T-helper 2 cell treated with Interferon-gamma antibody and Interleukin-4, amounts not matched to agents 5 μg/mL and 100 μg/mL, for 36 hours (primary cell): ENCODE data around the gene USP37.

Source experiments
- DNase-seq: peaks from one replicate; pipeline ENCODE4 v3.0.0; 2021; ENCODE audit warnings: low spot score
- H3K27ac Mint-ChIP-seq: one replicate; pipeline ENCODE4 v1.8.0; 2021; ENCODE audit warnings: mild to moderate bottlenecking, mixed read lengths
- H3K27me3 Mint-ChIP-seq: one replicate; pipeline ENCODE4 v1.8.0; 2021; ENCODE audit warnings: low read depth, mixed read lengths
- H3K36me3 Mint-ChIP-seq: one replicate; pipeline ENCODE4 v1.8.0; 2021; ENCODE audit warnings: low read depth, mixed read lengths
- H3K4me1 Mint-ChIP-seq: one replicate; pipeline ENCODE4 v1.8.0; 2021; ENCODE audit warnings: low read depth, mixed read lengths
- H3K4me3 Mint-ChIP-seq: one replicate; pipeline ENCODE4 v1.8.0; 2022; ENCODE audit warnings: mild to moderate bottlenecking, moderate library complexity, mixed read lengths
- H3K9me3 Mint-ChIP-seq: one replicate; pipeline ENCODE4 v1.8.0; 2021; ENCODE audit warnings: mixed read lengths

The USP37 gene

GRCh38 chr2:218568190-218569037 lies at the start of gene USP37, which contains the start of gene CNOT9:
Gene USP37, minus strand, starts transcription at chr2:218568351. Its CDS starts 9,698 bp downstream, at chr2:218558653.
Gene CNOT9, plus strand, starts transcription at chr2:218568839. Its CDS starts 116 bp downstream, at chr2:218568955.
- Mint-ChIP-seq H3K9me3 (no peaks in the 10 kb centered on the region), H3K4me3 (peak within 1 kb of the TSS; percentile 93), H3K27me3 (no peaks in the 10 kb centered on the region), H3K36me3 (peaks cover 56% of the 10 kb centered on the region), H3K4me1 (peaks cover 48% of the 10 kb centered on the region), H3K27ac (peak within 1 kb of the TSS; percentile 100)
- peak; percentile 100 for DNase-seq

GRCh38 chr2:218615868-218616315 lies 47.7 kb upstream of the USP37 start:
- Mint-ChIP-seq H3K27me3 (no peaks in the 10 kb centered on the region), H3K4me3 (no peak overlapping the region), H3K9me3 (no peaks in the 10 kb centered on the region), H3K27ac (no peak overlapping the region), H3K4me1 (no peaks in the 10 kb centered on the region), H3K36me3 (no peaks in the 10 kb centered on the region)
- DNase-seq: no peak

- no peak for DNase-seq
- Mint-ChIP-seq H3K27ac (no peak within 1 kb of the TSS), H3K36me3 (no peaks in the 10 kb centered on the region), H3K4me1 (no peaks in the 10 kb centered on the region), H3K4me3 (no peak within 1 kb of the TSS), H3K27me3 (peaks cover 10% of the 10 kb centered on the region), H3K9me3 (no peaks in the 10 kb centered on the region)
These were observed 39.4 kb upstream of the USP37 start, which contains the start of gene PLCD4 for GRCh38 chr2:218607436-218608115. Gene PLCD4, plus strand, starts transcription at chr2:218607899. Its CDS starts 7,841 bp downstream, at chr2:218615740.

- Mint-ChIP-seq H3K4me3 (no peak overlapping the region), H3K4me1 (no peaks in the 10 kb centered on the region), H3K36me3 (no peaks in the 10 kb centered on the region), H3K27ac (no peak overlapping the region), H3K9me3 (no peaks in the 10 kb centered on the region), H3K27me3 (peaks cover 10% of the 10 kb centered on the region)
- no peak for DNase-seq
These were observed 37.3 kb upstream of the USP37 start for GRCh38 chr2:218605432-218605831.

GRCh38 chr2:218585541-218585940 lies 17.4 kb upstream of the USP37 start:
- no peak overlapping the region for H3K27ac Mint-ChIP-seq
- no peaks in the 10 kb centered on the region for H3K27me3 Mint-ChIP-seq
- H3K4me1 Mint-ChIP-seq: peaks cover 10% of the 10 kb centered on the region
- H3K36me3 Mint-ChIP-seq: peaks cover 58% of the 10 kb centered on the region
- DNase-seq: no peak
- H3K9me3 Mint-ChIP-seq: no peaks in the 10 kb centered on the region
- no peak overlapping the region for H3K4me3 Mint-ChIP-seq

GRCh38 chr2:218583983-218584850 lies 16.1 kb upstream of the USP37 start:
- no peaks in the 10 kb centered on the region for H3K27me3 Mint-ChIP-seq
- peaks cover 10% of the 10 kb centered on the region for H3K4me1 Mint-ChIP-seq
- no peak overlapping the region for H3K27ac Mint-ChIP-seq
- H3K9me3 Mint-ChIP-seq: no peaks in the 10 kb centered on the region
- H3K4me3 Mint-ChIP-seq: no peak overlapping the region
- DNase-seq: no peak
- peaks cover 53% of the 10 kb centered on the region for H3K36me3 Mint-ChIP-seq

GRCh38 chr2:218582076-218582475 lies 13.9 kb upstream of the USP37 start:
- no peaks in the 10 kb centered on the region for H3K9me3 Mint-ChIP-seq
- H3K36me3 Mint-ChIP-seq: peaks cover 48% of the 10 kb centered on the region
- H3K27ac Mint-ChIP-seq: peak overlapping the region; percentile 58
- no peak overlapping the region for H3K4me3 Mint-ChIP-seq
- no peaks in the 10 kb centered on the region for H3K27me3 Mint-ChIP-seq
- DNase-seq: peak; percentile 16
- H3K4me1 Mint-ChIP-seq: peaks cover 18% of the 10 kb centered on the region

GRCh38 chr2:218578272-218578877 lies 10.2 kb upstream of the USP37 start:
- no peak overlapping the region for H3K27ac Mint-ChIP-seq
- no peak overlapping the region for H3K4me3 Mint-ChIP-seq
- peaks cover 21% of the 10 kb centered on the region for H3K4me1 Mint-ChIP-seq
- H3K9me3 Mint-ChIP-seq: no peaks in the 10 kb centered on the region
- DNase-seq: no peak
- H3K36me3 Mint-ChIP-seq: peaks cover 37% of the 10 kb centered on the region
- no peaks in the 10 kb centered on the region for H3K27me3 Mint-ChIP-seq

- Mint-ChIP-seq H3K27ac (no peak overlapping the region), H3K4me3 (no peak overlapping the region), H3K36me3 (peaks cover 33% of the 10 kb centered on the region), H3K27me3 (no peaks in the 10 kb centered on the region), H3K9me3 (no peaks in the 10 kb centered on the region), H3K4me1 (peaks cover 18% of the 10 kb centered on the region)
- DNase-seq: no peak
These were observed 9.5 kb upstream of the USP37 start for GRCh38 chr2:218577482-218578220.

- Mint-ChIP-seq H3K4me3 (no peak overlapping the region), H3K9me3 (no peaks in the 10 kb centered on the region), H3K4me1 (peaks cover 16% of the 10 kb centered on the region), H3K27me3 (no peaks in the 10 kb centered on the region), H3K27ac (no peak overlapping the region), H3K36me3 (peaks cover 37% of the 10 kb centered on the region)
- no peak for DNase-seq
These were observed 8.7 kb upstream of the USP37 start for GRCh38 chr2:218576854-218577253.

- peak overlapping the region; percentile 93 for H3K4me3 Mint-ChIP-seq
- peaks cover 41% of the 10 kb centered on the region for H3K4me1 Mint-ChIP-seq
- DNase-seq: no peak
- H3K36me3 Mint-ChIP-seq: peaks cover 55% of the 10 kb centered on the region
- peak overlapping the region; percentile 100 for H3K27ac Mint-ChIP-seq
- no peaks in the 10 kb centered on the region for H3K27me3 Mint-ChIP-seq
- H3K9me3 Mint-ChIP-seq: no peaks in the 10 kb centered on the region
These were observed 2.7 kb upstream of the USP37 start for GRCh38 chr2:218570850-218571249.

- H3K4me1 Mint-ChIP-seq: peaks cover 41% of the 10 kb centered on the region
- no peaks in the 10 kb centered on the region for H3K9me3 Mint-ChIP-seq
- peaks cover 52% of the 10 kb centered on the region for H3K36me3 Mint-ChIP-seq
- peak overlapping the region; percentile 100 for H3K27ac Mint-ChIP-seq
- H3K4me3 Mint-ChIP-seq: peak overlapping the region; percentile 93
- no peak for DNase-seq
- no peaks in the 10 kb centered on the region for H3K27me3 Mint-ChIP-seq
These were observed 1.7 kb upstream of the USP37 start for GRCh38 chr2:218569661-218570500.
